HCT116 (cell line): ENCODE data around the gene WHAMM. TPM values are rescaled to one million over a fixed set of nuclear protein-coding genes. Genes with fewer than 3 reads are reported as not detected.

Experiments used
- ATAC-seq: fragments of 200-7000 bp; cut with Tn5 transposase; 2 replicates; pipeline ENCODE4 v1.9.1; 2020; ENCODE audit warnings: mild to moderate bottlenecking, moderate library complexity
- BruUV-seq: library from RNA; stranded (reverse); fragments of 400-500 nt; replicated peaks from 2 replicates; lab custom pipeline; 2021; lab: Mats Ljungman, UMichigan
- CTCF ChIA-PET: fragments of 300-600 bp; sonication (Branson Sonifier 250); formaldehyde crosslinking; loops from one replicate; lab custom pipeline; 2021; ENCODE audit warnings: antibody characterized with exemption; lab: Charles Lee
- POLR2A ChIA-PET: fragments of 300-600, 350-600 bp; sonication (Branson Sonifier 250); formaldehyde crosslinking; loops from one replicate; lab custom pipeline; 2021; ENCODE audit warnings: antibody characterized with exemption; lab: Charles Lee
- RAD21 ChIA-PET, 2 experiments: fragments of 300-600 bp; sonication (Branson Sonifier 250); formaldehyde crosslinking; loops; one replicate each; lab custom pipeline; 2023; ENCODE audit warnings: low total read pairs in 2 of 2; ENCODE audit not compliant: uncharacterized antibody in 2 of 2, unreplicated experiment in 2 of 2, low non-redundant PET in 1 of 2; lab: Charles Lee
- DNase-seq: peaks from one replicate; pipeline ENCODE4 v3.0.0-alpha.2; 2010; ENCODE audit warnings: low read depth, low spot score
- H2AFZ ChIP-seq: fragments of 200-600 bp; shearing (Covaris generic), sonication (generic); 2 replicates; pipeline ENCODE4 v1.6.1; 2017; ENCODE audit warnings: low read depth, mixed run types, mixed read lengths, antibody characterized with exemption, low read length; ENCODE audit not compliant: poor library complexity, severe bottlenecking
- H3K27ac ChIP-seq: 2 replicates; pipeline ENCODE4 v1.5.1; 2012; ENCODE audit warnings: low read depth, low read length
- H3K27me3 ChIP-seq: fragments of 200-600 bp; sonication (generic); 2 replicates; pipeline ENCODE4 v1.6.1; 2016; ENCODE audit warnings: mixed run types, low read length, mixed read lengths; ENCODE audit not compliant: insufficient read depth
- H3K36me3 ChIP-seq, 2 experiments: fragments of 200-500 bp in 1 of 2; fragments of 200-600 bp in 1 of 2; sonication (Bioruptor generic) in 1 of 2; sonication (generic) in 1 of 2; 2 replicates each; pipeline versions ENCODE4 v1.5.1 to v1.6.1; 2014 to 2016; ENCODE audit warnings: low read length in 2 of 2, inconsistent platforms in 1 of 2, mixed read lengths in 1 of 2, mixed run types in 1 of 2; ENCODE audit not compliant: insufficient read depth in 2 of 2, control insufficient read depth in 1 of 2
- H3K4me1 ChIP-seq, 2 experiments: fragments of 200-600 bp in 1 of 2; sonication (generic) in 1 of 2; 2 replicates each; pipeline versions ENCODE4 v1.5.1 to v1.6.1; 2012 to 2017; ENCODE audit warnings: low read length in 2 of 2, inconsistent platforms in 1 of 2, mild to moderate bottlenecking in 1 of 2, mixed read lengths in 1 of 2, mixed run types in 1 of 2, moderate library complexity in 1 of 2; ENCODE audit not compliant: insufficient read depth in 2 of 2, control insufficient read depth in 1 of 2
- H3K4me2 ChIP-seq: fragments of 200-600 bp; sonication (generic); 2 replicates; pipeline ENCODE4 v1.6.1; 2017; ENCODE audit warnings: mixed run types, low read length, mixed read lengths
- H3K4me3 ChIP-seq, 2 experiments: fragments of 200-600 bp in 1 of 2; sonication (generic) in 1 of 2; replicated peaks in 1 of 2; 2 replicates each; pipeline ENCODE4 v1.5.1; 2011 to 2016; ENCODE audit warnings: low read length in 2 of 2, control low read depth in 1 of 2, low read depth in 1 of 2, mild to moderate bottlenecking in 1 of 2, mixed read lengths in 1 of 2, mixed run types in 1 of 2
- H3K79me2 ChIP-seq: fragments of 200-600 bp; sonication (generic); 2 replicates; pipeline ENCODE4 v1.6.1; 2017; ENCODE audit warnings: mild to moderate bottlenecking, mixed run types, low read length, moderate library complexity, mixed read lengths; ENCODE audit not compliant: insufficient read depth
- H3K9ac ChIP-seq: fragments of 200-600 bp; sonication (generic); 2 replicates; pipeline ENCODE4 v1.6.1; 2016; ENCODE audit warnings: low read length, mixed read lengths
- H3K9me2 ChIP-seq: fragments of 200-600 bp; sonication (generic), shearing (Covaris generic); 2 replicates; pipeline ENCODE4 v1.6.1; 2017; ENCODE audit warnings: mixed run types, mild to moderate bottlenecking, moderate library complexity; ENCODE audit not compliant: insufficient read depth
- H3K9me3 ChIP-seq, 2 experiments: fragments of 200-500 bp in 1 of 2; fragments of 200-600 bp in 1 of 2; sonication (Bioruptor generic) in 1 of 2; sonication (generic) in 1 of 2; 2 replicates each; pipeline ENCODE4 v1.6.1; 2014 to 2017; ENCODE audit warnings: low read length in 2 of 2, mixed read lengths in 2 of 2, inconsistent platforms in 1 of 2, low read depth in 1 of 2, mild to moderate bottlenecking in 1 of 2, mixed run types in 1 of 2, moderate library complexity in 1 of 2; ENCODE audit not compliant: control insufficient read depth in 1 of 2, insufficient read depth in 1 of 2
- H4K20me1 ChIP-seq: fragments of 200-600 bp; sonication (generic), shearing (Covaris generic); 2 replicates; pipeline ENCODE4 v1.6.1; 2017; ENCODE audit warnings: mixed run types, mild to moderate bottlenecking, moderate library complexity; ENCODE audit not compliant: insufficient read depth
- CBX3 ChIP-seq: IDR thresholded peaks from 2 replicates; pipeline ENCODE4 v1.6.1; 2012; ENCODE audit warnings: low read depth
- CEBPB ChIP-seq: IDR thresholded peaks from 2 replicates; pipeline ENCODE4 v1.6.1; 2012; ENCODE audit warnings: low read depth
- CTCF ChIP-seq, 3 experiments: fragments of 200-600 bp in 1 of 3; sonication (generic) in 1 of 3; IDR thresholded peaks in 2 of 3; conservative IDR thresholded peaks in 1 of 3; 2 replicates each; pipeline ENCODE4 v1.5.1; 2012 to 2017; ENCODE audit warnings: low read depth in 2 of 3, low read length in 2 of 3, antibody characterized with exemption in 1 of 3, borderline replicate concordance in 1 of 3, control low read depth in 1 of 3, mild to moderate bottlenecking in 1 of 3, mixed read lengths in 1 of 3, mixed run types in 1 of 3, moderate library complexity in 1 of 3; ENCODE audit not compliant: insufficient read depth in 1 of 3
- EGR1 ChIP-seq: IDR thresholded peaks from 2 replicates; pipeline ENCODE4 v1.6.1; 2012; ENCODE audit warnings: low read depth
- ELF1 ChIP-seq: IDR thresholded peaks from 2 replicates; pipeline ENCODE4 v1.6.1; 2012; ENCODE audit warnings: low read depth, borderline replicate concordance
- EZH2 ChIP-seq: fragments of 200-600 bp; sonication (generic); IDR thresholded peaks from 2 replicates; pipeline ENCODE4 v1.6.1; 2017; ENCODE audit warnings: antibody characterized with exemption, mixed run types
- EZH2phosphoT487 ChIP-seq: fragments of 200-600 bp; IDR thresholded peaks from 2 replicates; pipeline ENCODE4 v1.6.1; 2018; ENCODE audit warnings: antibody characterized with exemption, borderline replicate concordance
- JUND ChIP-seq: IDR thresholded peaks from 2 replicates; pipeline ENCODE4 v1.6.1; 2012
- POLR2A ChIP-seq: IDR thresholded peaks from 2 replicates; pipeline ENCODE4 v1.7.0; 2011; ENCODE audit warnings: borderline replicate concordance; ENCODE audit not compliant: insufficient read depth, insufficient read length; ENCODE audit errors: extremely low read depth
- POLR2AphosphoS5 ChIP-seq: IDR thresholded peaks from 2 replicates; pipeline ENCODE4 v1.6.1; 2011; ENCODE audit warnings: mild to moderate bottlenecking, low read depth, low read length, moderate library complexity
- RAD21 ChIP-seq: IDR thresholded peaks from 2 replicates; pipeline ENCODE4 v1.6.1; 2012; ENCODE audit warnings: low read depth, mild to moderate bottlenecking
- SIN3A ChIP-seq: IDR thresholded peaks from 2 replicates; pipeline ENCODE4 v1.6.1; 2012; ENCODE audit warnings: low read depth
- SRF ChIP-seq: IDR thresholded peaks from 2 replicates; pipeline ENCODE4 v1.6.1; 2012; ENCODE audit warnings: low read depth
- TCF7L2 ChIP-seq: IDR thresholded peaks from 2 replicates; pipeline ENCODE4 v1.7.0; 2011; ENCODE audit warnings: borderline replicate concordance, inconsistent platforms; ENCODE audit not compliant: insufficient read depth, insufficient read length; ENCODE audit errors: extremely low read depth
- ZFX ChIP-seq: fragments of 450-650 bp; IDR thresholded peaks from 2 replicates; pipeline ENCODE4 v1.6.1; 2017
- intact Hi-C: fragments of 100-400 bp; cut with micrococcal nuclease; formaldehyde crosslinking; loops from 2 replicates; pipeline ENCODE4 v1.10.0; 2022
- total RNA-seq: library from RNA; stranded (reverse); gene quantifications from one replicate; pipeline ENCODE4 v1.2.1, GENCODE V29; 2021; ENCODE audit not compliant: unreplicated experiment
- TF ChIP-seq, protein P1 (sequence below): IDR thresholded peaks from 2 replicates; pipeline ENCODE4 v1.6.1; 2012
- TF ChIP-seq, protein P2 (sequence below): IDR thresholded peaks from 2 replicates; pipeline ENCODE4 v1.6.1; 2012; ENCODE audit warnings: low read depth

Gene WHAMM
- total RNA-seq, 1 experiment from 2014 or later: 7.1 TPM

- Histone ChIP-seq H3K9me2 (no peaks in the 10 kb centered on the region), H2AFZ (no peak overlapping the region), H3K4me1 (no peaks in the 10 kb centered on the region), H3K27me3 (no peaks in the 10 kb centered on the region), H3K9ac (no peak overlapping the region), H3K36me3 (peaks cover 2 to 7% of the 10 kb centered on the region in 2 experiments; a peak in 3 of 4 replicates), H3K4me3 (no peak overlapping the region), H4K20me1 (no peaks in the 10 kb centered on the region), H3K4me2 (no peak overlapping the region), H3K9me3 (no peaks in the 10 kb centered on the region), H3K79me2 (no peaks in the 10 kb centered on the region), H3K27ac (no peak overlapping the region)
- no peak for ATAC-seq
- RAD21 ChIA-PET: no interaction called here
- intact Hi-C loops: no loop called here
- no TSS peak for BruUV-seq
- CTCF ChIA-PET: interaction anchor here (1.3 kb wide), 1 partner anchor 10 kb away, joined by 7 read pairs; no protein-coding TSS in a partner anchor
- DNase-seq: no peak
- POLR2A ChIA-PET: no interaction called here
- no peak for TF ChIP-seq CBX3
- no peak for TF ChIP-seq POLR2AphosphoS5
- TF ChIP-seq, protein P1, sequence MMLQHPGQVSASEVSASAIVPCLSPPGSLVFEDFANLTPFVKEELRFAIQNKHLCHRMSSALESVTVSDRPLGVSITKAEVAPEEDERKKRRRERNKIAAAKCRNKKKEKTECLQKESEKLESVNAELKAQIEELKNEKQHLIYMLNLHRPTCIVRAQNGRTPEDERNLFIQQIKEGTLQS: no peak
- TF ChIP-seq EGR1: no peak
- TF ChIP-seq EZH2: no peak
- TF ChIP-seq POLR2A: no peak
- TF ChIP-seq SIN3A: no peak
- no peak for TF ChIP-seq JUND
Measured at GRCh38 chr15:82839136-82839535, 29.7 kb downstream of the WHAMM start.

- TF ChIP-seq TCF7L2 (no peak), RAD21 (no peak), SIN3A (no peak), POLR2A (no peak), EZH2 (no peak), ZFX (no peak), CBX3 (no peak), CTCF (IDR thresholded peaks at IDR 0.05 in 2 of 3, conservative IDR thresholded peaks at IDR 0.05 in 1 of 3; ENCODE audit: borderline replicate concordance in 1 of 3, insufficient read depth in 1 of 3, low read depth in 2 of 3, low read length in 2 of 3) (no peak), CEBPB (no peak), EZH2phosphoT487 (no peak), EGR1 (no peak), SRF (no peak), ELF1 (no peak), POLR2AphosphoS5 (no peak)
- TF ChIP-seq, protein P2, sequence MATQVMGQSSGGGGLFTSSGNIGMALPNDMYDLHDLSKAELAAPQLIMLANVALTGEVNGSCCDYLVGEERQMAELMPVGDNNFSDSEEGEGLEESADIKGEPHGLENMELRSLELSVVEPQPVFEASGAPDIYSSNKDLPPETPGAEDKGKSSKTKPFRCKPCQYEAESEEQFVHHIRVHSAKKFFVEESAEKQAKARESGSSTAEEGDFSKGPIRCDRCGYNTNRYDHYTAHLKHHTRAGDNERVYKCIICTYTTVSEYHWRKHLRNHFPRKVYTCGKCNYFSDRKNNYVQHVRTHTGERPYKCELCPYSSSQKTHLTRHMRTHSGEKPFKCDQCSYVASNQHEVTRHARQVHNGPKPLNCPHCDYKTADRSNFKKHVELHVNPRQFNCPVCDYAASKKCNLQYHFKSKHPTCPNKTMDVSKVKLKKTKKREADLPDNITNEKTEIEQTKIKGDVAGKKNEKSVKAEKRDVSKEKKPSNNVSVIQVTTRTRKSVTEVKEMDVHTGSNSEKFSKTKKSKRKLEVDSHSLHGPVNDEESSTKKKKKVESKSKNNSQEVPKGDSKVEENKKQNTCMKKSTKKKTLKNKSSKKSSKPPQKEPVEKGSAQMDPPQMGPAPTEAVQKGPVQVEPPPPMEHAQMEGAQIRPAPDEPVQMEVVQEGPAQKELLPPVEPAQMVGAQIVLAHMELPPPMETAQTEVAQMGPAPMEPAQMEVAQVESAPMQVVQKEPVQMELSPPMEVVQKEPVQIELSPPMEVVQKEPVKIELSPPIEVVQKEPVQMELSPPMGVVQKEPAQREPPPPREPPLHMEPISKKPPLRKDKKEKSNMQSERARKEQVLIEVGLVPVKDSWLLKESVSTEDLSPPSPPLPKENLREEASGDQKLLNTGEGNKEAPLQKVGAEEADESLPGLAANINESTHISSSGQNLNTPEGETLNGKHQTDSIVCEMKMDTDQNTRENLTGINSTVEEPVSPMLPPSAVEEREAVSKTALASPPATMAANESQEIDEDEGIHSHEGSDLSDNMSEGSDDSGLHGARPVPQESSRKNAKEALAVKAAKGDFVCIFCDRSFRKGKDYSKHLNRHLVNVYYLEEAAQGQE: no peak
- no peak for DNase-seq
Measured at GRCh38 chr15:82840166-82840565, 30.7 kb downstream of the WHAMM start.

More at GRCh38 chr15:82840166-82840565, 30.7 kb downstream of the WHAMM start:
- no peak overlapping the region for H3K4me3 ChIP-seq
- H3K4me2 ChIP-seq: no peak overlapping the region
- no peaks in the 10 kb centered on the region for H3K4me1 ChIP-seq
- ATAC-seq: no peak
- H3K9me3 ChIP-seq: no peaks in the 10 kb centered on the region
- intact Hi-C loops: no loop called here
- no peaks in the 10 kb centered on the region for H3K9me2 ChIP-seq
- no peaks in the 10 kb centered on the region; a peak in 2 of 4 replicates for H3K36me3 ChIP-seq
- H3K27ac ChIP-seq: no peak overlapping the region
- ChIA-PET POLR2A (no interaction called here), RAD21 (no interaction called here), CTCF (interaction anchor here (1.5 kb wide), 1 partner anchor 10 kb away, joined by 6 read pairs; no protein-coding TSS in a partner anchor)
- BruUV-seq: no TSS peak
- H2AFZ ChIP-seq: no peak overlapping the region
- H4K20me1 ChIP-seq: no peaks in the 10 kb centered on the region
- H3K79me2 ChIP-seq: no peaks in the 10 kb centered on the region
- H3K9ac ChIP-seq: no peak overlapping the region
- H3K27me3 ChIP-seq: no peaks in the 10 kb centered on the region
